H1 (cell line): ENCODE data around the gene IFI27L1. TPM values are rescaled to one million over a fixed set of nuclear protein-coding genes. Genes with fewer than 3 reads are reported as not detected.

ENCODE experiments used
- CTCF ChIA-PET: fragments of 300-600 bp; sonication (Branson Sonifier 250); formaldehyde crosslinking; loops from one replicate; lab custom pipeline; 2021; ENCODE audit not compliant: partially characterized antibody; lab: Charles Lee
- POLR2A ChIA-PET: fragments of 300-600 bp; sonication (Branson Sonifier 250); formaldehyde crosslinking; loops from one replicate; lab custom pipeline; 2021; ENCODE audit warnings: inconsistent platforms; ENCODE audit not compliant: partially characterized antibody; lab: Charles Lee
- DNase-seq, 2 experiments: peaks; one replicate each; pipeline versions ENCODE4 v3.0.0 to v3.0.0-alpha.2; 2010 to 2022; ENCODE audit warnings: low spot score in 2 of 2, low read depth in 1 of 2, mixed read lengths in 1 of 2
- FAIRE-seq: peaks from 2 replicates; lab custom pipeline; 2011; peaks lifted over from hg19 to GRCh38; lab: Jason Lieb, UNC
- H2AFZ ChIP-seq: 2 replicates; pipeline ENCODE4 v1.8.1; 2012; ENCODE audit warnings: low read length, inconsistent platforms
- H2AK5ac ChIP-seq: 2 replicates; pipeline ENCODE4 v1.6.1; 2013; ENCODE audit warnings: low read depth, low read length
- H2BK120ac ChIP-seq: replicated peaks from 2 replicates; pipeline ENCODE3; 2013; ENCODE audit warnings: low read depth, low read length, inconsistent platforms
- H2BK12ac ChIP-seq: 2 replicates; pipeline ENCODE4 v1.6.1; 2013; ENCODE audit warnings: low read depth, low read length
- H2BK15ac ChIP-seq: 2 replicates; pipeline ENCODE4 v1.6.1; 2013; ENCODE audit warnings: low read length
- H2BK20ac ChIP-seq: 2 replicates; pipeline ENCODE4 v1.6.1; 2013; ENCODE audit warnings: low read length
- H2BK5ac ChIP-seq: 2 replicates; pipeline ENCODE4 v1.6.1; 2013; ENCODE audit warnings: low read depth, low read length
- H3K14ac ChIP-seq: 2 replicates; pipeline ENCODE4 v1.6.1; 2013; ENCODE audit warnings: inconsistent platforms; ENCODE audit not compliant: insufficient read length
- H3K18ac ChIP-seq: 2 replicates; pipeline ENCODE4 v1.6.1; 2013; ENCODE audit warnings: low read length; ENCODE audit errors: extremely low read depth
- H3K23ac ChIP-seq: 2 replicates; pipeline ENCODE4 v1.6.1; 2013; ENCODE audit warnings: inconsistent platforms; ENCODE audit not compliant: insufficient read length
- H3K23me2 ChIP-seq: 2 replicates; pipeline ENCODE4 v1.6.1; 2013; ENCODE audit warnings: low read depth, low read length
- H3K27ac ChIP-seq: 2 replicates; pipeline ENCODE4 v1.6.1; 2011; ENCODE audit warnings: low read depth, low read length, inconsistent platforms
- H3K27me3 ChIP-seq, 4 experiments: replicated peaks in 1 of 4; 1 replicate in 1 of 4; 2 replicates in 3 of 4; pipeline versions ENCODE4 v1.6.1 to v1.8.1; 2011 to 2013; ENCODE audit warnings: low read length in 3 of 4, mild to moderate bottlenecking in 3 of 4, inconsistent platforms in 2 of 4, mixed read lengths in 2 of 4, moderate library complexity in 1 of 4; ENCODE audit not compliant: control insufficient read depth in 3 of 4, insufficient read depth in 3 of 4; ENCODE audit errors: extremely low read depth in 1 of 4
- H3K36me3 ChIP-seq, 4 experiments: 2 replicates each; pipeline versions ENCODE4 v1.6.1 to v1.8.1; 2011 to 2013; ENCODE audit warnings: mild to moderate bottlenecking in 4 of 4, low read length in 3 of 4, moderate library complexity in 2 of 4, control low read depth in 1 of 4, inconsistent platforms in 1 of 4; ENCODE audit not compliant: insufficient read depth in 4 of 4, control insufficient read depth in 2 of 4
- H3K4ac ChIP-seq: replicated peaks from 2 replicates; pipeline ENCODE3; 2013; ENCODE audit warnings: low read length, low read depth, mixed read lengths, inconsistent platforms; ENCODE audit not compliant: insufficient read length
- H3K4me1 ChIP-seq, 4 experiments: replicated peaks in 1 of 4; 1 replicate in 1 of 4; 2 replicates in 3 of 4; pipeline versions ENCODE4 v1.6.1 to v1.8.1; 2011 to 2013; ENCODE audit warnings: low read length in 3 of 4, inconsistent platforms in 2 of 4, mixed read lengths in 1 of 4; ENCODE audit not compliant: insufficient read depth in 4 of 4, control insufficient read depth in 3 of 4
- H3K4me2 ChIP-seq, 2 experiments: 2 replicates each; pipeline versions ENCODE4 v1.6.1 to v1.8.1; 2011 to 2013; ENCODE audit warnings: low read depth in 2 of 2, low read length in 2 of 2, control low read depth in 1 of 2, inconsistent platforms in 1 of 2, mild to moderate bottlenecking in 1 of 2; ENCODE audit not compliant: insufficient read depth in 1 of 2
- H3K4me3 ChIP-seq, 4 experiments: fragments of 200-600, 300-600 bp in 1 of 4; sonication (generic), shearing (Covaris generic), sonication (Bioruptor Twin) in 1 of 4; 2 replicates each; pipeline versions ENCODE4 v1.5.1 to v1.8.1; 2011 to 2016; ENCODE audit warnings: low read length in 4 of 4, low read depth in 3 of 4, control low read depth in 2 of 4, inconsistent platforms in 2 of 4, mild to moderate bottlenecking in 2 of 4, mixed read lengths in 1 of 4, moderate library complexity in 1 of 4; ENCODE audit not compliant: insufficient read depth in 2 of 4; ENCODE audit errors: extremely low read depth in 1 of 4
- H3K56ac ChIP-seq: replicated peaks from 2 replicates; pipeline ENCODE3; 2013; ENCODE audit warnings: low read depth, mild to moderate bottlenecking, mixed read lengths, low read length, inconsistent platforms; ENCODE audit not compliant: insufficient read length
- H3K79me1 ChIP-seq: 2 replicates; pipeline ENCODE4 v1.6.1; 2013; ENCODE audit warnings: low read depth, low read length, control low read depth
- H3K79me2 ChIP-seq, 2 experiments: 2 replicates each; pipeline versions ENCODE4 v1.6.1 to v1.8.1; 2012 to 2013; ENCODE audit warnings: low read length in 2 of 2, mild to moderate bottlenecking in 2 of 2, inconsistent platforms in 1 of 2; ENCODE audit not compliant: insufficient read depth in 2 of 2, control insufficient read depth in 1 of 2
- H3K9ac ChIP-seq, 4 experiments: replicated peaks in 1 of 4; 1 replicate in 1 of 4; 2 replicates in 3 of 4; pipeline versions ENCODE4 v1.6.1 to v1.8.1; 2011 to 2013; ENCODE audit warnings: low read depth in 3 of 4, low read length in 3 of 4, control low read depth in 2 of 4, mild to moderate bottlenecking in 2 of 4, moderate library complexity in 2 of 4, inconsistent platforms in 1 of 4; ENCODE audit errors: extremely low read depth in 1 of 4
- H3K9me3 ChIP-seq, 2 experiments: 2 replicates each; pipeline versions ENCODE4 v1.6.1 to v1.8.1; 2012 to 2013; ENCODE audit warnings: mild to moderate bottlenecking in 2 of 2, moderate library complexity in 2 of 2, control low read depth in 1 of 2, inconsistent platforms in 1 of 2, low read depth in 1 of 2, low read length in 1 of 2, mixed read lengths in 1 of 2; ENCODE audit not compliant: insufficient read depth in 2 of 2
- H4K20me1 ChIP-seq, 2 experiments: replicated peaks in 1 of 2; 2 replicates each; pipeline versions ENCODE3 to v1.8.1; 2011 to 2013; ENCODE audit warnings: inconsistent platforms in 2 of 2, low read length in 2 of 2, mild to moderate bottlenecking in 1 of 2; ENCODE audit not compliant: insufficient read depth in 2 of 2, control insufficient read depth in 1 of 2
- H4K5ac ChIP-seq: 2 replicates; pipeline ENCODE4 v1.6.1; 2013; ENCODE audit warnings: low read length, low read depth, mixed read lengths, inconsistent platforms; ENCODE audit not compliant: insufficient read length
- H4K8ac ChIP-seq: 2 replicates; pipeline ENCODE4 v1.8.0; 2013; ENCODE audit warnings: mild to moderate bottlenecking, moderate library complexity, low read length, inconsistent platforms; ENCODE audit not compliant: insufficient read depth; ENCODE audit errors: extremely low read depth
- H4K91ac ChIP-seq: replicated peaks from 2 replicates; pipeline ENCODE3; 2013; ENCODE audit warnings: low read length, mixed read lengths, inconsistent platforms; ENCODE audit not compliant: insufficient read length
- CREB1 ChIP-seq: IDR thresholded peaks from 2 replicates; pipeline ENCODE4 v1.6.1; 2012; ENCODE audit warnings: inconsistent platforms
- CTCF ChIP-seq, 3 experiments: IDR thresholded peaks; 1 replicate in 2 of 3; 2 replicates in 1 of 3; pipeline versions ENCODE4 v1.5.1 to v1.6.1; 2011; ENCODE audit warnings: low read length in 3 of 3, mild to moderate bottlenecking in 3 of 3, inconsistent platforms in 2 of 3, low read depth in 1 of 3, moderate library complexity in 1 of 3; ENCODE audit not compliant: insufficient read depth in 1 of 3; ENCODE audit errors: control extremely low read depth in 1 of 3
- NRF1 ChIP-seq: IDR thresholded peaks from 2 replicates; pipeline ENCODE4 v1.6.1; 2011; ENCODE audit warnings: mild to moderate bottlenecking, low read depth, low read length, improper control_type of control experiment
- SP1 ChIP-seq: IDR thresholded peaks from 2 replicates; pipeline ENCODE4 v1.6.1; 2011; ENCODE audit warnings: low read depth, low read length
- TBP ChIP-seq: IDR thresholded peaks from 2 replicates; pipeline ENCODE4 v1.6.1; 2011; ENCODE audit warnings: low read depth, low read length, improper control_type of control experiment
- TEAD4 ChIP-seq: IDR thresholded peaks from 2 replicates; pipeline ENCODE4 v1.6.1; 2012; ENCODE audit warnings: low read depth, low read length, inconsistent platforms, mixed read lengths
- ZNF274 ChIP-seq: IDR thresholded peaks from 2 replicates; pipeline ENCODE4 v1.7.0; 2012; ENCODE audit warnings: low read length, borderline replicate concordance; ENCODE audit errors: extremely low read depth
- whole genome bisulfite sequencing, 2 experiments: shearing (Covaris generic) in 1 of 2; methylation state at CpG; one replicate each; pipeline versions ENCODE4 v1.1.6 to v1.1.7; 2013 to 2015; ENCODE audit warnings: low lambda C conversion rate in 2 of 2, mixed read lengths in 2 of 2, inconsistent platforms in 1 of 2, low coverage in 1 of 2, missing lambda C conversion rate in 1 of 2; ENCODE audit not compliant: insufficient replicate concordance in 2 of 2, insufficient coverage in 1 of 2, insufficient read length in 1 of 2; ENCODE audit errors: extremely low coverage in 1 of 2, missing lambda C conversion rate in 1 of 2; 5-methylcytosine and 5-hydroxymethylcytosine counted together
- polyA plus RNA-seq, 7 experiments: library from polyadenylated mRNA; depleted of rRNA in 3 of 7; stranded (reverse) in 5 of 7; unstranded in 2 of 7; fragments of >200 nt in 5 of 7; fragments of 200-250 nt in 2 of 7; gene quantifications; 1 replicate in 5 of 7; 2 replicates in 1 of 7; 4 replicates in 1 of 7; pipeline versions ENCODE4 v1.2.1 to v1.2.3, GENCODE V29; 2011 to 2013; ENCODE audit warnings: missing spikeins in 2 of 7, mixed read lengths in 2 of 7
- total RNA-seq: library from RNA; stranded (reverse); fragmentation: NEBNext Ultra II Directional; extraction: Animal tissue kit (Norgen Biotek cat#: 25700); gene quantifications from 2 replicates; pipeline ENCODE4 v1.2.1, GENCODE V29; 2021
- TF ChIP-seq, protein P1 (sequence below): IDR thresholded peaks from 2 replicates; pipeline ENCODE4 v1.6.1; 2012; ENCODE audit warnings: low read length, inconsistent platforms

The IFI27L1 gene
- total and polyA plus RNA-seq, 2 of the 8 experiments (the other 6 are each of a cell fraction or from before 2014, with no cell fraction given): 21.2 to 30.5 TPM

- H3K4ac ChIP-seq: no peak overlapping the region
- no peaks in the 10 kb centered on the region; a peak in 1 of 8 replicates for H3K36me3 ChIP-seq
- WGBS, 2 experiments: 38% methylated on average over 18 of the region's 18 CpGs; no CpG with 5 or more reads in 1 of the 2 experiments
- no peak overlapping the region for H4K8ac ChIP-seq
- no peak overlapping the region for H2BK12ac ChIP-seq
- H2BK5ac ChIP-seq: no peak overlapping the region
- H2AK5ac ChIP-seq: no peak overlapping the region
- no peak overlapping the region; the same call in 1 of the 2 replicates for H3K18ac ChIP-seq
- no peak overlapping the region for H3K23ac ChIP-seq
- H3K56ac ChIP-seq: no peak overlapping the region
- H2BK15ac ChIP-seq: no peak overlapping the region
- no peaks in the 10 kb centered on the region for H4K20me1 ChIP-seq
- ChIA-PET CTCF (interaction anchor here (0.5 to 9.2 kb wide), 62 partner anchors 9 to 1112 kb away, joined by 3 to 148 read pairs (median 4); partner anchors contain the start of genes IFI27, IFI27L1, OTUB2 and PPP4R4), POLR2A (interaction anchor here (0.7 to 1.1 kb wide), 2 partner anchors 32 to 40 kb away, joined by 3 read pairs; no protein-coding TSS in a partner anchor)
- peaks cover 5 to 17% (median 8%) of the 10 kb centered on the region in 4 experiments; a peak in 6 of 7 replicates for H3K4me1 ChIP-seq
- no peak overlapping the region for H4K5ac ChIP-seq
- H3K79me1 ChIP-seq: no peaks in the 10 kb centered on the region
- no peak overlapping the region for H4K91ac ChIP-seq
- H3K9me3 ChIP-seq: peaks cover 5 to 8% of the 10 kb centered on the region in 2 experiments; a peak in 1 of 4 replicates
- H3K27ac ChIP-seq: no peak overlapping the region
- FAIRE-seq (peak; percentile 94), DNase-seq (peak; percentile 75 to 97)
- no peak overlapping the region for H3K4me2 ChIP-seq
- no peak overlapping the region for H3K9ac ChIP-seq
- no peak overlapping the region for H2BK20ac ChIP-seq
- H3K23me2 ChIP-seq: no peaks in the 10 kb centered on the region
- no peak overlapping the region for H2BK120ac ChIP-seq
- H3K79me2 ChIP-seq: no peaks in the 10 kb centered on the region
- H3K14ac ChIP-seq: no peak overlapping the region
- peak overlapping the region; percentile 72 for H2AFZ ChIP-seq
- no peaks in the 10 kb centered on the region for H3K27me3 ChIP-seq
- H3K4me3 ChIP-seq: no peak overlapping the region
- TF ChIP-seq, protein P1, sequence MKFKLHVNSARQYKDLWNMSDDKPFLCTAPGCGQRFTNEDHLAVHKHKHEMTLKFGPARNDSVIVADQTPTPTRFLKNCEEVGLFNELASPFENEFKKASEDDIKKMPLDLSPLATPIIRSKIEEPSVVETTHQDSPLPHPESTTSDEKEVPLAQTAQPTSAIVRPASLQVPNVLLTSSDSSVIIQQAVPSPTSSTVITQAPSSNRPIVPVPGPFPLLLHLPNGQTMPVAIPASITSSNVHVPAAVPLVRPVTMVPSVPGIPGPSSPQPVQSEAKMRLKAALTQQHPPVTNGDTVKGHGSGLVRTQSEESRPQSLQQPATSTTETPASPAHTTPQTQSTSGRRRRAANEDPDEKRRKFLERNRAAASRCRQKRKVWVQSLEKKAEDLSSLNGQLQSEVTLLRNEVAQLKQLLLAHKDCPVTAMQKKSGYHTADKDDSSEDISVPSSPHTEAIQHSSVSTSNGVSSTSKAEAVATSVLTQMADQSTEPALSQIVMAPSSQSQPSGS: 0 out of 2 replicates have a peak, but pooled peaks have one; percentile 33
- TF ChIP-seq TEAD4 (peak; percentile 41; the same call in 1 of the 2 replicates), TBP (no peak), CTCF (IDR thresholded peaks at IDR 0.05; ENCODE audit: control extremely low read depth in 1 of 3, insufficient read depth in 1 of 3, low read depth in 1 of 3, low read length in 3 of 3) (peak; percentile 94 to 99 (median 98)), NRF1 (no peak), ZNF274 (no peak), CREB1 (peak; percentile 36; the same call in 1 of the 2 replicates), SP1 (no peak)
These were observed 55.6 kb downstream of the IFI27L1 start for GRCh38 chr14:94136575-94137331.
